SU-DHL-6 (cell line): ENCODE measurements around the gene GPATCH2.

ENCODE experiments used
- EZH2phosphoT487 ChIP-seq: fragments of 200-600 bp; sonication (generic), shearing (Covaris generic); conservative IDR thresholded peaks from 2 replicates; pipeline ENCODE4 v1.6.1; 2018; ENCODE audit warnings: mild to moderate bottlenecking, antibody characterized with exemption, low read length, moderate library complexity, mixed read lengths
- TF ChIP-seq, protein P1 (sequence below): fragments of 200-600 bp; sonication (generic); IDR thresholded peaks from one replicate; pipeline ENCODE4 v1.5.1; 2017; ENCODE audit warnings: antibody characterized with exemption, mild to moderate bottlenecking, low read length, moderate library complexity; ENCODE audit not compliant: insufficient read depth, poor library complexity, severe bottlenecking

DNA sequence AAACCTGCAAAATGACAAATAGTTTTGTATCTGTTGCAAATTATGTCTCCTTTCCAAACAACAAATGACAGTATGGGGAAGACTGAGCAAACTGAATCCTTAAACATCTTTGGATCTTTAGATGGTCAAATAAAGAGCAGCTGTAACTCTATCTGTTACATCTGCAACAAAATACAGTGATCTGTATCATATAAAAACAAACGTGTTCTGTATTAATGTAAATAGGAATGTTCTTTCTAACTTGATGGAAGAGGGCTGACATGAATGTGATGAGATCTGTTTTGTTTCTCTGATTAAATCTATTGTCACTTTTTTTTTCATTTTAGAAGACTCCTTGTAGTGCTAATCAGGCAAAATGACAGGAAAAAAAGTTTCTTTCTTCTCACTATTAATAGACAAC lies 159.5 kb downstream of the GPATCH2 start:
- TF ChIP-seq, protein P1, sequence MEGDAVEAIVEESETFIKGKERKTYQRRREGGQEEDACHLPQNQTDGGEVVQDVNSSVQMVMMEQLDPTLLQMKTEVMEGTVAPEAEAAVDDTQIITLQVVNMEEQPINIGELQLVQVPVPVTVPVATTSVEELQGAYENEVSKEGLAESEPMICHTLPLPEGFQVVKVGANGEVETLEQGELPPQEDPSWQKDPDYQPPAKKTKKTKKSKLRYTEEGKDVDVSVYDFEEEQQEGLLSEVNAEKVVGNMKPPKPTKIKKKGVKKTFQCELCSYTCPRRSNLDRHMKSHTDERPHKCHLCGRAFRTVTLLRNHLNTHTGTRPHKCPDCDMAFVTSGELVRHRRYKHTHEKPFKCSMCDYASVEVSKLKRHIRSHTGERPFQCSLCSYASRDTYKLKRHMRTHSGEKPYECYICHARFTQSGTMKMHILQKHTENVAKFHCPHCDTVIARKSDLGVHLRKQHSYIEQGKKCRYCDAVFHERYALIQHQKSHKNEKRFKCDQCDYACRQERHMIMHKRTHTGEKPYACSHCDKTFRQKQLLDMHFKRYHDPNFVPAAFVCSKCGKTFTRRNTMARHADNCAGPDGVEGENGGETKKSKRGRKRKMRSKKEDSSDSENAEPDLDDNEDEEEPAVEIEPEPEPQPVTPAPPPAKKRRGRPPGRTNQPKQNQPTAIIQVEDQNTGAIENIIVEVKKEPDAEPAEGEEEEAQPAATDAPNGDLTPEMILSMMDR: no peak
- TF ChIP-seq EZH2phosphoT487: no peak
